ENCODE measurements around the gene S100A14. TPM values are rescaled to one million over a fixed set of nuclear protein-coding genes. Genes with fewer than 3 reads are reported as not detected.

Gene S100A14
- total and polyA plus RNA-seq, 2 of the 13 experiments (the other 11 are each of a cell fraction or from before 2014, with no cell fraction given), result 1.4 to 7.7 TPM

GRCh38 chr1:153568367-153569099 is 47.6 kb downstream of the S100A14 start (continued):
- TF ChIP-seq FLYWCH1 (CRISPR knock-in tag; IDR thresholded peaks at IDR 0.05) (no peak), AGO1 (IDR thresholded peaks at IDR 0.05; ENCODE audit: low read depth, low read length, poor library complexity, severe bottlenecking) (no peak), ZBTB33 (CRISPR knock-in tag; IDR thresholded peaks at IDR 0.05) (peak; percentile 38; the same call in 1 of the 2 replicates), HOXA3 (CRISPR knock-in tag; IDR thresholded peaks at IDR 0.05) (peak; percentile 50; the same call in 1 of the 2 replicates), ZNF234 (CRISPR knock-in tag; conservative IDR thresholded peaks at IDR 0.05) (no peak), NCOA1 (CRISPR knock-in tag; IDR thresholded peaks at IDR 0.05) (0 out of 2 replicates have a peak, but pooled peaks have one; percentile 48), SMC3 (IDR thresholded peaks at IDR 0.05; ENCODE audit: low read length) (peak; percentile 85), THAP9 (CRISPR knock-in tag; IDR thresholded peaks at IDR 0.05; ENCODE audit: borderline replicate concordance) (0 out of 2 replicates have a peak, but pooled peaks have one; percentile 22), XRCC5 (optimal IDR thresholded peaks at IDR 0.05; ENCODE audit: low read length) (peak; percentile 79), GABPA (IDR thresholded peaks at IDR 0.05; ENCODE audit: low read depth, low read length) (no peak), GABPA (CRISPR knock-in tag; IDR thresholded peaks at IDR 0.05; ENCODE audit: low read depth) (no peak), ZFP91 (CRISPR knock-in tag; IDR thresholded peaks at IDR 0.05; ENCODE audit: borderline replicate concordance) (peak; percentile 33; the same call in 1 of the 2 replicates), ZNF891 (CRISPR knock-in tag; IDR thresholded peaks at IDR 0.05) (peak; percentile 52; the same call in 1 of the 2 replicates), CTCF (CRISPR knock-in tag; IDR thresholded peaks at IDR 0.05) (peak; percentile 98), ZNF775 (CRISPR knock-in tag; IDR thresholded peaks at IDR 0.05; ENCODE audit: borderline replicate concordance) (no peak), TARDBP (CRISPR knock-in tag; IDR thresholded peaks at IDR 0.05) (peak; percentile 76), ETV5 (CRISPR knock-in tag; IDR thresholded peaks at IDR 0.05; ENCODE audit: borderline replicate concordance) (peak; percentile 56; the same call in 1 of the 2 replicates), ARNTL (CRISPR knock-in tag; IDR thresholded peaks at IDR 0.05) (peak; percentile 39; the same call in 1 of the 2 replicates), GLI4 (CRISPR knock-in tag; IDR thresholded peaks at IDR 0.05; ENCODE audit: borderline replicate concordance) (no peak)

All from HepG2 (cell line).